Smooth muscle cell (in vitro differentiated cells): Measurements from ENCODE around the gene DOP1B. TPM values are rescaled to one million over a fixed set of nuclear protein-coding genes. Genes with fewer than 3 reads are reported as not detected.

ENCODE experiments used
- DNase-seq: peaks from one replicate; lab custom pipeline; 2025; ENCODE audit not compliant: unreplicated experiment; lab: John Stamatoyannopoulos, UW
- H2AFZ ChIP-seq: fragments of 200-600 bp; sonication (generic); 2 replicates; pipeline ENCODE4 v1.6.0; 2016; ENCODE audit warnings: antibody characterized with exemption, low read depth, mild to moderate bottlenecking
- H3F3A ChIP-seq: fragments of 200-600 bp; sonication (generic); 2 replicates; pipeline ENCODE4 v1.6.0; 2017; ENCODE audit warnings: antibody characterized with exemption, low read depth
- H3K27ac ChIP-seq: fragments of 200-600 bp; sonication (generic); 2 replicates; pipeline ENCODE4 v1.5.1; 2016; ENCODE audit warnings: low read depth, mild to moderate bottlenecking
- H3K27me3 ChIP-seq: fragments of 200-600 bp; sonication (generic); 2 replicates; pipeline ENCODE4 v1.6.1; 2016; ENCODE audit warnings: low read depth, mild to moderate bottlenecking
- H3K36me3 ChIP-seq: fragments of 200-600 bp; sonication (generic); 2 replicates; pipeline ENCODE4 v1.5.1; 2016; ENCODE audit warnings: low read depth
- H3K4me1 ChIP-seq: fragments of 200-600 bp; sonication (generic); 2 replicates; pipeline ENCODE4 v1.5.1; 2016; ENCODE audit warnings: low read depth
- H3K4me2 ChIP-seq: fragments of 200-600 bp; sonication (generic); 2 replicates; pipeline ENCODE4 v1.6.0; 2016; ENCODE audit warnings: mild to moderate bottlenecking
- H3K4me3 ChIP-seq: fragments of 200-600 bp; sonication (generic); 2 replicates; pipeline ENCODE4 v1.5.1; 2016; ENCODE audit warnings: mild to moderate bottlenecking
- H3K79me2 ChIP-seq: fragments of 200-600 bp; sonication (generic); 2 replicates; pipeline ENCODE4 v1.6.0; 2016; ENCODE audit warnings: low read depth, mild to moderate bottlenecking
- H3K9ac ChIP-seq: fragments of 200-600 bp; sonication (generic); 2 replicates; pipeline ENCODE4 v1.6.0; 2016; ENCODE audit warnings: low read depth
- H3K9me3 ChIP-seq: fragments of 200-600 bp; sonication (generic); replicated peaks from 2 replicates; pipeline ENCODE4 v1.5.1; 2016; ENCODE audit warnings: low read depth
- H4K20me1 ChIP-seq: fragments of 200-600 bp; sonication (generic); 2 replicates; pipeline ENCODE4 v1.6.0; 2016; ENCODE audit warnings: low read depth
- WGBS: methylation state at CpG from one replicate; pipeline ENCODE4 v1.1.7; 2016; ENCODE audit warnings: low lambda C conversion rate; 5-methylcytosine and 5-hydroxymethylcytosine counted together
- polyA plus RNA-seq: library from polyadenylated mRNA; unstranded; fragments of >200 nt; fragmentation: Nextera tagmentation; extraction: Ambion mirVana; gene quantifications from 2 replicates; pipeline ENCODE4 v1.2.1, GENCODE V29; 2016
- total RNA-seq: library from RNA; depleted of rRNA; stranded (reverse); fragments of >200 nt; gene quantifications from 2 replicates; pipeline ENCODE4 v1.2.3, GENCODE V29; 2014
- TF ChIP-seq, protein P1 (sequence below): fragments of 200-600 bp; sonication (generic); IDR thresholded peaks from 2 replicates; pipeline ENCODE4 v1.5.1; 2017; ENCODE audit warnings: borderline replicate concordance, mild to moderate bottlenecking, antibody characterized with exemption; ENCODE audit not compliant: insufficient read depth, poor library complexity, severe bottlenecking

Gene DOP1B
- total and polyA plus RNA-seq, 2 experiments from 2014 or later, result 3.2 to 14.5 TPM

DNA sequence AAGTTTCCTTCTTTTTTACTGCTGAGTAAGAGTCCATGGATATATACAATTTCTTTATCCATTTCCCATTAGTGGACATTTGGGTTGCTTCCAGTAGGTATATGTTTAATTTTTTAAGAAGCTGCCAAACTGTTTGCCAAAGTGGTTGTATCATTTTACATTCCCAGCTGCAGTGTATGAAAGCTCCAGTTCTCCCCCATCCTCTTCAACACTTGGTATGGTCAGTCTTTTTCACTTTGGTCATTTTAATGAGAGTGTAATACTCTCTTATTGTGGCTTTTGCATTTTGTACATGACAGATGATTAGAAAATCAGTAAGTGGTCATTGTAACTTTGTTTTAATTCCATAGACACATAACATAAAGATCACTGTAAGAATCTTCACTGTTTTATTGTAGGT is 22.5 kb downstream of the DOP1B start:
- no peaks in the 10 kb centered on the region for H4K20me1 ChIP-seq
- DNase-seq, result no peak
- no peak overlapping the region for H3K4me3 ChIP-seq
- no peaks in the 10 kb centered on the region for H3K27me3 ChIP-seq
- TF ChIP-seq, protein P1, sequence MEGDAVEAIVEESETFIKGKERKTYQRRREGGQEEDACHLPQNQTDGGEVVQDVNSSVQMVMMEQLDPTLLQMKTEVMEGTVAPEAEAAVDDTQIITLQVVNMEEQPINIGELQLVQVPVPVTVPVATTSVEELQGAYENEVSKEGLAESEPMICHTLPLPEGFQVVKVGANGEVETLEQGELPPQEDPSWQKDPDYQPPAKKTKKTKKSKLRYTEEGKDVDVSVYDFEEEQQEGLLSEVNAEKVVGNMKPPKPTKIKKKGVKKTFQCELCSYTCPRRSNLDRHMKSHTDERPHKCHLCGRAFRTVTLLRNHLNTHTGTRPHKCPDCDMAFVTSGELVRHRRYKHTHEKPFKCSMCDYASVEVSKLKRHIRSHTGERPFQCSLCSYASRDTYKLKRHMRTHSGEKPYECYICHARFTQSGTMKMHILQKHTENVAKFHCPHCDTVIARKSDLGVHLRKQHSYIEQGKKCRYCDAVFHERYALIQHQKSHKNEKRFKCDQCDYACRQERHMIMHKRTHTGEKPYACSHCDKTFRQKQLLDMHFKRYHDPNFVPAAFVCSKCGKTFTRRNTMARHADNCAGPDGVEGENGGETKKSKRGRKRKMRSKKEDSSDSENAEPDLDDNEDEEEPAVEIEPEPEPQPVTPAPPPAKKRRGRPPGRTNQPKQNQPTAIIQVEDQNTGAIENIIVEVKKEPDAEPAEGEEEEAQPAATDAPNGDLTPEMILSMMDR, result no peak
- H3F3A ChIP-seq, result no peaks in the 10 kb centered on the region
- H3K9ac ChIP-seq, result no peak overlapping the region
- H3K27ac ChIP-seq, result no peak overlapping the region
- no peak overlapping the region for H2AFZ ChIP-seq
- H3K9me3 ChIP-seq, result no peaks in the 10 kb centered on the region
- H3K4me1 ChIP-seq, result no peaks in the 10 kb centered on the region
- H3K4me2 ChIP-seq, result no peak overlapping the region
- H3K36me3 ChIP-seq, result no peaks in the 10 kb centered on the region
- H3K79me2 ChIP-seq, result no peaks in the 10 kb centered on the region

DNA sequence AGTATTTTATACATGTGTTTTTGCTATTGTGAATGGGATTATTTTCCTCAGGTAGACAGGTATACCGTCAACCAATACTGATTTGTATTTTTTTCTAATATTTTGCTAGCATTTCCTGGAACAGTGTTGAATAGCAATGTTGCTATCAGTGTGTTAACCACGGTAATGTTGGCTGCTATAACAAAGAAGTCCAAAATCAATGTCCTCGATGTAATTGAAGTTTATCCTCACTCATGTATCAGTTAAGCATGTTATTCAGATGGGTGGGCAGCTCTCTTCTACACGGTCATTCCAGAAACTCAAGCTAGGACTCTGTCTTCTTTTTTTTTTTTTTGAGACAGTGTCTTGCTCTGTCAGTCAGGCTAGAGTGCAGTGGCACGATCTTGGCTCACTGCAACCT is 24.3 kb downstream of the DOP1B start:
- no peaks in the 10 kb centered on the region for H3K9me3 ChIP-seq
- no peaks in the 10 kb centered on the region for H3F3A ChIP-seq
- H3K4me3 ChIP-seq, result no peak overlapping the region
- H3K4me2 ChIP-seq, result no peak overlapping the region
- H2AFZ ChIP-seq, result no peak overlapping the region
- TF ChIP-seq, protein P1, result no peak
- H3K27ac ChIP-seq, result no peak overlapping the region
- H3K4me1 ChIP-seq, result no peaks in the 10 kb centered on the region
- H3K36me3 ChIP-seq, result no peaks in the 10 kb centered on the region
- H4K20me1 ChIP-seq, result no peaks in the 10 kb centered on the region
- DNase-seq, result no peak
- H3K27me3 ChIP-seq, result no peaks in the 10 kb centered on the region
- H3K9ac ChIP-seq, result no peak overlapping the region
- WGBS, result 97% methylated on average over 4 of the region's 5 CpGs
- peaks cover 2% of the 10 kb centered on the region for H3K79me2 ChIP-seq

DNA sequence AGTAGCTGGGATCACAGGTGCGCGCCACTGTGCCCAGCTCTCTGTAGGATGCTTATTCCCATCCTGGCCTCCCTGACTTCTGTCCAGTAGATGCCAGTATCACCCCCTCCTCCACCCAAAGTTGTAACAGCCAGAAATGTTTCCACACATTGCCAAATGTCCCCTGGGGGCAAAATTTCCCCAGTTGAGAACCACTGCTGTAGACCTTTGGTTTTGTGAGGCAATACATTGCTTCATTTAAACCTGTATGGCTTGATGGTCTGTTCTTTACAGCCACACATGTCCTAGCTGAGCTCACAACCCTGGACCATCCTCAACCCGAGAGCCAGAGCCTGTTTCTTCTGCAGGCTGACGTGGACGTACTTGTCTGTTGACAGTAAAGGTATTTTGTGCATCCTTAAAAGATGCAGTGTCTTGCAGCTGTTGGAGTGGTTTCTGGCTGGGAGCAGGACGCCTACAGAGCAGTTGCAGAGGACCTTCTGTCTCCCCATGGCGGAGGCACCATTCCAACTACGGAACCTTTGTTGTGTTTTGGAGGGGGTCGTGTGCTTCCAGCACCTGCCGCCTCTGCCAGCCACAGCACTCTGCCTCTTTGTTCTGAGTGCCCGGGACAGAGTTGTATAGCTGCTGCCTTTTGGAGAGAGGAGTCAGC is 26.6 kb downstream of the DOP1B start:
- H3K36me3 ChIP-seq, result no peaks in the 10 kb centered on the region
- peaks cover 2% of the 10 kb centered on the region for H3K79me2 ChIP-seq
- H3K4me1 ChIP-seq, result no peaks in the 10 kb centered on the region
- H3K4me2 ChIP-seq, result no peak overlapping the region
- no peak for DNase-seq
- no peak overlapping the region for H2AFZ ChIP-seq
- no peaks in the 10 kb centered on the region for H3K9me3 ChIP-seq
- H3K27ac ChIP-seq, result no peak overlapping the region
- H4K20me1 ChIP-seq, result no peaks in the 10 kb centered on the region
- H3K9ac ChIP-seq, result no peak overlapping the region
- no peak overlapping the region for H3K4me3 ChIP-seq
- no peaks in the 10 kb centered on the region for H3K27me3 ChIP-seq
- WGBS, result 87% methylated on average over 11 of the region's 11 CpGs
- TF ChIP-seq, protein P1, result no peak
- no peaks in the 10 kb centered on the region for H3F3A ChIP-seq

DNA sequence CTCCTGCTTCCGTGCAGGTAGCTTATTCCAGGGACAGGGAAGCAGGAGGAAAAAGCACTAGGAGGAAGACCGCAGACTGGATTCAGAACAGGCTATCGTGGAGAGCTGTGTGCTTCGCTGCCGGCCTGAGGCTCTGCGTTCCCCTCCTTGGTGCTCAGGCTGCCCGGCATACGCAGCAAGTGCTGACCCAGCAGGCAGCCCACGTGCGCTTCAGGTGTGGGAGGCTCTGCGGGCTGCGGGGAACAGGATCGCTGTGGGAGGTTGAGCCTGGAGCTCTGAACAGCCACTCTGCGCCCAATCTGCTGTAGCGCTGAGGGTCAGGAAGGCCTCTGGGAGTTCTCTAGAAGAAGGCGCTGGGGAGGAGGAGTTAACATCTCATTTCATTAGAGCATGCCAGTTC is 27.9 kb downstream of the DOP1B start:
- H3K36me3 ChIP-seq, result no peaks in the 10 kb centered on the region
- no peaks in the 10 kb centered on the region for H3F3A ChIP-seq
- no peaks in the 10 kb centered on the region for H3K27me3 ChIP-seq
- no peak overlapping the region for H3K9ac ChIP-seq
- H3K4me3 ChIP-seq, result no peak overlapping the region
- H3K27ac ChIP-seq, result no peak overlapping the region
- no peak overlapping the region for H3K4me2 ChIP-seq
- peaks cover 2% of the 10 kb centered on the region for H3K79me2 ChIP-seq
- no peaks in the 10 kb centered on the region for H3K9me3 ChIP-seq
- TF ChIP-seq, protein P1, result no peak
- H2AFZ ChIP-seq, result no peak overlapping the region
- WGBS, result 87% methylated on average over 16 of the region's 16 CpGs
- H3K4me1 ChIP-seq, result no peaks in the 10 kb centered on the region
- no peaks in the 10 kb centered on the region for H4K20me1 ChIP-seq
- DNase-seq, result no peak
